HG03439 (cell line): ENCODE data around the gene AUTS2.
"Not testable (repeated sequence)": the region's sequence is repeated elsewhere in the genome, so short reads cannot be mapped to it uniquely, and the experiment has no call there.

ENCODE experiments used
- ATAC-seq: cut with Tn5 transposase; IDR thresholded peaks from one replicate; pipeline ENCODE4 v1.9.1; 2021; ENCODE audit warnings: mild to moderate bottlenecking, moderate library complexity; ENCODE audit not compliant: unreplicated experiment

Gene AUTS2

GRCh38 chr7:70707823-70708243 is 1109.6 kb downstream of the AUTS2 start:
- no peak for ATAC-seq

- ATAC-seq = no peak
These were observed 1111.8 kb downstream of the AUTS2 start for GRCh38 chr7:70710011-70710480.

GRCh38 chr7:70710651-70711050 is 1112.4 kb downstream of the AUTS2 start:
- ATAC-seq = no peak

- no peak for ATAC-seq
These were observed 1113.2 kb downstream of the AUTS2 start for GRCh38 chr7:70711452-70711851.

- ATAC-seq = no peak
These were observed 1114.7 kb downstream of the AUTS2 start for GRCh38 chr7:70712942-70713341.

- ATAC-seq = no peak
These were observed 1116.3 kb downstream of the AUTS2 start for GRCh38 chr7:70714506-70715038.

GRCh38 chr7:70717553-70718329 is 1119.5 kb downstream of the AUTS2 start:
- ATAC-seq = no peak

- no peak for ATAC-seq
These were observed 1120.8 kb downstream of the AUTS2 start for GRCh38 chr7:70719125-70719524.

- no peak for ATAC-seq
These were observed 1122.1 kb downstream of the AUTS2 start for GRCh38 chr7:70720191-70720873.

GRCh38 chr7:70721500-70721899 is 1123.2 kb downstream of the AUTS2 start:
- no peak for ATAC-seq

GRCh38 chr7:70723339-70723738 is 1125.1 kb downstream of the AUTS2 start:
- no peak for ATAC-seq

GRCh38 chr7:70725448-70725847 is 1127.2 kb downstream of the AUTS2 start:
- no peak for ATAC-seq

GRCh38 chr7:70726294-70726693 is 1128.0 kb downstream of the AUTS2 start:
- ATAC-seq = no peak

GRCh38 chr7:70726951-70727378 is 1128.7 kb downstream of the AUTS2 start:
- ATAC-seq = peak; percentile 65

GRCh38 chr7:70727861-70728260 is 1129.6 kb downstream of the AUTS2 start:
- no peak for ATAC-seq

GRCh38 chr7:70728872-70729552 is 1130.7 kb downstream of the AUTS2 start:
- no peak for ATAC-seq

GRCh38 chr7:70729553-70730157 is 1131.4 kb downstream of the AUTS2 start:
- ATAC-seq = not testable (repeated sequence)

GRCh38 chr7:70730451-70731110 is 1132.3 kb downstream of the AUTS2 start:
- ATAC-seq = no peak

- no peak for ATAC-seq
These were observed 1134.8 kb downstream of the AUTS2 start for GRCh38 chr7:70733090-70733489.

GRCh38 chr7:70734411-70734810 is 1136.1 kb downstream of the AUTS2 start:
- no peak for ATAC-seq
